Right atrium auricular region (tissue), 2 donors: ENCODE measurements around the gene RPS27. TPM values are rescaled to one million over a fixed set of nuclear protein-coding genes. Genes with fewer than 3 reads are reported as not detected.

Source experiments
- DNase-seq: peaks from one replicate; pipeline ENCODE4 v3.0.0-alpha.2; 2019; ENCODE audit warnings: low spot score
- H3K27ac ChIP-seq, 2 donors: fragments of 200-600 bp; sonication (generic); 1 replicate in 1 of 2; 2 replicates in 1 of 2; pipeline ENCODE4 v1.5.1; 2016 to 2019
- H3K27me3 ChIP-seq, 2 donors: fragments of 200-600 bp; sonication (generic); one replicate each; pipeline versions ENCODE4 v1.5.1 to v1.6.0; 2017 to 2019
- H3K36me3 ChIP-seq: fragments of 200-600 bp; sonication (generic); one replicate; pipeline ENCODE4 v1.5.1; 2016
- H3K4me1 ChIP-seq, 2 donors: fragments of 200-600 bp; sonication (generic); one replicate each; pipeline versions ENCODE4 v1.5.1 to v1.6.0; 2017 to 2019
- H3K4me3 ChIP-seq, 2 donors: fragments of 200-600 bp; sonication (generic); 1 replicate in 1 of 2; 2 replicates in 1 of 2; pipeline ENCODE4 v1.5.1; 2017 to 2019; ENCODE audit warnings: mild to moderate bottlenecking in 1 of 2, moderate library complexity in 1 of 2
- H3K9me3 ChIP-seq, 2 donors: fragments of 200-600 bp; sonication (generic); one replicate each; pipeline ENCODE4 v1.5.1; 2019
- total RNA-seq, 2 donors: library from RNA; depleted of rRNA; stranded (reverse); fragments of >200 nt; gene quantifications; one replicate each; pipeline ENCODE4 v1.1.0, GENCODE V29; 2016
- TF ChIP-seq, protein P1 (sequence below), 2 donors: fragments of 200-600 bp; sonication (generic); IDR thresholded peaks; one replicate each; pipeline ENCODE4 v1.5.1; 2019; ENCODE audit warnings: antibody characterized with exemption in 2 of 2

RPS27 gene
- total RNA-seq, 2 donors from 2014 or later: 709 to 1,582 TPM

- Histone ChIP-seq H3K9me3 (no peaks in the 10 kb centered on the region), H3K27me3 (no peaks in the 10 kb centered on the region), H3K4me1 (peaks cover 0 to 27% of the 10 kb centered on the region in 2 donors), H3K4me3 (no peak overlapping the region), H3K36me3 (peaks cover 60% of the 10 kb centered on the region), H3K27ac (peak overlapping the region in 1 of 2 donors; percentile 10)
- TF ChIP-seq, protein P1, sequence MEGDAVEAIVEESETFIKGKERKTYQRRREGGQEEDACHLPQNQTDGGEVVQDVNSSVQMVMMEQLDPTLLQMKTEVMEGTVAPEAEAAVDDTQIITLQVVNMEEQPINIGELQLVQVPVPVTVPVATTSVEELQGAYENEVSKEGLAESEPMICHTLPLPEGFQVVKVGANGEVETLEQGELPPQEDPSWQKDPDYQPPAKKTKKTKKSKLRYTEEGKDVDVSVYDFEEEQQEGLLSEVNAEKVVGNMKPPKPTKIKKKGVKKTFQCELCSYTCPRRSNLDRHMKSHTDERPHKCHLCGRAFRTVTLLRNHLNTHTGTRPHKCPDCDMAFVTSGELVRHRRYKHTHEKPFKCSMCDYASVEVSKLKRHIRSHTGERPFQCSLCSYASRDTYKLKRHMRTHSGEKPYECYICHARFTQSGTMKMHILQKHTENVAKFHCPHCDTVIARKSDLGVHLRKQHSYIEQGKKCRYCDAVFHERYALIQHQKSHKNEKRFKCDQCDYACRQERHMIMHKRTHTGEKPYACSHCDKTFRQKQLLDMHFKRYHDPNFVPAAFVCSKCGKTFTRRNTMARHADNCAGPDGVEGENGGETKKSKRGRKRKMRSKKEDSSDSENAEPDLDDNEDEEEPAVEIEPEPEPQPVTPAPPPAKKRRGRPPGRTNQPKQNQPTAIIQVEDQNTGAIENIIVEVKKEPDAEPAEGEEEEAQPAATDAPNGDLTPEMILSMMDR (IDR thresholded peaks at IDR 0.05): no peak
- no peak for DNase-seq
Observed at GRCh38 chr1:153953859-153954365, 36.6 kb upstream of the RPS27 start.

GRCh38 chr1:153954826-153955225 lies 35.7 kb upstream of the RPS27 start:
- DNase-seq: no peak
- H3K4me1 ChIP-seq: peaks cover 0 to 36% of the 10 kb centered on the region in 2 donors
- no peaks in the 10 kb centered on the region for H3K9me3 ChIP-seq
- no peak overlapping the region for H3K4me3 ChIP-seq
- peaks cover 52% of the 10 kb centered on the region for H3K36me3 ChIP-seq
- TF ChIP-seq, protein P1 (IDR thresholded peaks at IDR 0.05): no peak
- H3K27ac ChIP-seq: no peak overlapping the region
- no peaks in the 10 kb centered on the region for H3K27me3 ChIP-seq

- no peak for DNase-seq
- TF ChIP-seq, protein P1 (IDR thresholded peaks at IDR 0.05): no peak
- peaks cover 44% of the 10 kb centered on the region for H3K36me3 ChIP-seq
- peak overlapping the region; percentile 79 to 88 for H3K4me3 ChIP-seq
- H3K4me1 ChIP-seq: peaks cover 0 to 59% of the 10 kb centered on the region in 2 donors
- no peaks in the 10 kb centered on the region for H3K9me3 ChIP-seq
- H3K27me3 ChIP-seq: no peaks in the 10 kb centered on the region
- H3K27ac ChIP-seq: peak overlapping the region; percentile 94 to 97
Observed at GRCh38 chr1:153956997-153957715, 33.4 kb upstream of the RPS27 start.

DNA sequence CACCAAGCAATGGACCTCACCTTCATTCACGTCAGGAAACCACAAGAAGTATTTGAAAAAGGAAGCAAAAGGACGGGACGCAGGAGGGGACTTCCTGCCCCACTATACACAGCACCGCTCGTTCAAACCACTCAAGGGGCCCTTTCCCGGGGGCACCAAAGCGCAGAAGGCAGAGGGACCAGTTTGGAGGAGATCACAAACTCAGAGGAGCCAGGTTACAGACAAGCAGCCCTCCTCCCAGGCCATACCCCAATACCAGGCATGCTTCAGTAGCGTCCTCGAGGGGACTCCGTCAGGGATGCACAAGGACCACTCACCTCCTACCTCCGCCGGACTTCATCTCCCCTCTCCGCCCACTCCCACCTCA lies 32.8 kb upstream of the RPS27 start:
- peaks cover 38% of the 10 kb centered on the region for H3K36me3 ChIP-seq

DNA sequence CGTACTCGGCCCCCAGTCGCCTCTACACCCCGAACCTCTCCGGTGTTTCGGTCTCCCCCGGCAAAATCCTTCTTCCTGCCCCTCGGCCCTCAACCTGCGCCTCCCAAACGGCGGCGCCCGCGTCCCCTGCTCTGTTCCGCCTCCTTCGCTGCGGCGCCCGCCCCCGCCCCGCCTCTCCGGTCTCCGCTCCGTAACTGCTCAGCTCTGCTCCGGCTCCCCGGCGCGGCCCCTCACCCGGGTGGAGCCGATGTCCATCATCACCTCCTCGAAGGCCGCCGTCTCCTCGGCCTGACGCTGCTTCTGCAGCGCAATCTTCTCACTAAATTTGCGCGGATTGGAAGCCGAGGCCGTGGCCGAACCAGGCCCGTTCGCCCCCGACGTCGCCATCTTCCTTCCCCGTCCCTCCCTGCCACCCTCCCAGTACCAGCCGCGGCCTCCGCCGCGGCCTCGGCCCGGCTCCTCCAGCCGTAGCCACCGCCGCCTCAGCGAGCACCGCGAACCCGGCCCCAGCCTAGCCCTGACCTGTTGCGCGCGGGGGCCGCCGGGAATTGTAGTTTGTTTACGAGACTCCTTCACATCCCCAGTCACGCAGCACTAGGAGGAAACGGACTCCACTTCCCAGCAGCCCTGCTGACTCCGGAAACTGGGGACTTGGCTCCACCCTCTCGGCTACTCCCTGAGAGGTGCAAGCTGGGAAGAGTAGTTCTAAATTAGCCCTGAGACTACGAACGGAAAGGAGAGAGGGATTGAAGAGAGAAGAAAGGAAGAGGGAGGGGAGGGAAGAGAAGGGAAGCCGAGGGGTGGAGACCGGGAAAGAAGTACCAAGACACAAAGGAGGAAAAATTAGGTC lies 32.2 kb upstream of the RPS27 start, which contains the start of gene CRTC2:
CRTC2 (minus strand) TSS at position 502 of the 850 bp plus-strand sequence; CDS start at position 387, 115 bp downstream.
- H3K36me3 ChIP-seq: peaks cover 32% of the 10 kb centered on the region
- no peaks in the 10 kb centered on the region for H3K9me3 ChIP-seq
- DNase-seq: peak; percentile 99
- peak within 1 kb of the TSS; percentile 79 to 88 for H3K4me3 ChIP-seq
- no peaks in the 10 kb centered on the region for H3K27me3 ChIP-seq
- H3K27ac ChIP-seq: peak within 1 kb of the TSS; percentile 94 to 97
- H3K4me1 ChIP-seq: peaks cover 0 to 69% of the 10 kb centered on the region in 2 donors
- TF ChIP-seq, protein P1 (IDR thresholded peaks at IDR 0.05): no peak

More for the DNA sequence above, 32.8 kb upstream of the RPS27 start:
- Histone ChIP-seq H3K4me1 (peaks cover 0 to 65% of the 10 kb centered on the region in 2 donors), H3K9me3 (no peaks in the 10 kb centered on the region), H3K27ac (peak overlapping the region; percentile 94 to 97), H3K4me3 (peak overlapping the region; percentile 79 to 88), H3K27me3 (no peaks in the 10 kb centered on the region)
- no peak for DNase-seq
- TF ChIP-seq, protein P1 (IDR thresholded peaks at IDR 0.05): no peak
